ENCODE measurements around the gene CYP2U1.

CYP2U1 gene

GRCh38 chr4:107906458-107907100, 24.8 kb upstream of the CYP2U1 start:
- TF ChIP-seq TAF1 (IDR thresholded peaks at IDR 0.05; ENCODE audit: borderline replicate concordance, insufficient read depth, low read length) (no peak), REST (IDR thresholded peaks at IDR 0.05; ENCODE audit: insufficient read depth in 1 of 2, low read depth in 2 of 2, low read length in 2 of 2) (no peak), FOXP2 (optimal IDR thresholded peaks at IDR 0.05; ENCODE audit: borderline replicate concordance, extremely low read depth, extremely low read length, insufficient read depth) (no peak), POLR2AphosphoS5 (IDR thresholded peaks at IDR 0.05; ENCODE audit: low read depth, low read length) (no peak), SIN3A (IDR thresholded peaks at IDR 0.05; ENCODE audit: borderline replicate concordance, insufficient read depth, low read length) (no peak)

- TF ChIP-seq FOXP2 (optimal IDR thresholded peaks at IDR 0.05; ENCODE audit: borderline replicate concordance, extremely low read depth, extremely low read length, insufficient read depth): no peak
- no peak for TF ChIP-seq TAF1 (IDR thresholded peaks at IDR 0.05; ENCODE audit: borderline replicate concordance, insufficient read depth, low read length)
- no peak for TF ChIP-seq POLR2AphosphoS5 (IDR thresholded peaks at IDR 0.05; ENCODE audit: low read depth, low read length)
- no peak for TF ChIP-seq REST (IDR thresholded peaks at IDR 0.05; ENCODE audit: insufficient read depth in 1 of 2, low read depth in 2 of 2, low read length in 2 of 2)
- TF ChIP-seq SIN3A (IDR thresholded peaks at IDR 0.05; ENCODE audit: borderline replicate concordance, insufficient read depth, low read length): no peak
These were observed 23.0 kb upstream of the CYP2U1 start for GRCh38 chr4:107908377-107908776.

- no peak for TF ChIP-seq REST (IDR thresholded peaks at IDR 0.05; ENCODE audit: insufficient read depth in 1 of 2, low read depth in 2 of 2, low read length in 2 of 2)
- TF ChIP-seq FOXP2 (optimal IDR thresholded peaks at IDR 0.05; ENCODE audit: borderline replicate concordance, extremely low read depth, extremely low read length, insufficient read depth): no peak
- TF ChIP-seq SIN3A (IDR thresholded peaks at IDR 0.05; ENCODE audit: borderline replicate concordance, insufficient read depth, low read length): no peak
- no peak for TF ChIP-seq TAF1 (IDR thresholded peaks at IDR 0.05; ENCODE audit: borderline replicate concordance, insufficient read depth, low read length)
- no peak for TF ChIP-seq POLR2AphosphoS5 (IDR thresholded peaks at IDR 0.05; ENCODE audit: low read depth, low read length)
These were observed 18.0 kb upstream of the CYP2U1 start for GRCh38 chr4:107913283-107913899.

GRCh38 chr4:107915220-107915619, 16.1 kb upstream of the CYP2U1 start:
- TF ChIP-seq REST (IDR thresholded peaks at IDR 0.05; ENCODE audit: insufficient read depth in 1 of 2, low read depth in 2 of 2, low read length in 2 of 2) (no peak), POLR2AphosphoS5 (IDR thresholded peaks at IDR 0.05; ENCODE audit: low read depth, low read length) (no peak), FOXP2 (optimal IDR thresholded peaks at IDR 0.05; ENCODE audit: borderline replicate concordance, extremely low read depth, extremely low read length, insufficient read depth) (no peak), TAF1 (IDR thresholded peaks at IDR 0.05; ENCODE audit: borderline replicate concordance, insufficient read depth, low read length) (no peak), SIN3A (IDR thresholded peaks at IDR 0.05; ENCODE audit: borderline replicate concordance, insufficient read depth, low read length) (no peak)
